Karpas-422 (cell line): ENCODE results near the gene HEATR5A. TPM values are rescaled to one million over a fixed set of nuclear protein-coding genes. Genes with fewer than 3 reads are reported as not detected.

Source experiments
- DNase-seq: peaks from one replicate; pipeline ENCODE4 v3.0.0-alpha.2; 2015
- H2AFZ ChIP-seq: fragments of 200-600 bp; sonication (generic); 2 replicates; pipeline ENCODE4 v1.6.1; 2014; ENCODE audit warnings: antibody characterized with exemption, low read length, mixed read lengths
- H3K27ac ChIP-seq: fragments of 200-600 bp; sonication (generic); 2 replicates; pipeline ENCODE4 v1.5.1; 2014; ENCODE audit warnings: mild to moderate bottlenecking, low read length, moderate library complexity
- H3K27me3 ChIP-seq: fragments of 200-600 bp; sonication (generic); 2 replicates; pipeline ENCODE4 v1.6.1; 2014; ENCODE audit warnings: low read length, mixed read lengths
- H3K36me3 ChIP-seq: fragments of 200-600 bp; sonication (generic); 2 replicates; pipeline ENCODE4 v1.6.1; 2014; ENCODE audit warnings: low read length, mixed read lengths; ENCODE audit not compliant: insufficient read depth
- H3K4me1 ChIP-seq: fragments of 200-600 bp; sonication (generic); 2 replicates; pipeline ENCODE4 v1.6.1; 2014; ENCODE audit warnings: mild to moderate bottlenecking, low read length, mixed read lengths
- H3K4me2 ChIP-seq: fragments of 200-600 bp; sonication (generic); 2 replicates; pipeline ENCODE4 v1.6.1; 2014; ENCODE audit warnings: low read length, low read depth, mild to moderate bottlenecking; ENCODE audit not compliant: poor library complexity, severe bottlenecking
- H3K4me3 ChIP-seq: fragments of 200-600 bp; sonication (generic); 2 replicates; pipeline ENCODE4 v1.5.1; 2014; ENCODE audit warnings: mild to moderate bottlenecking, antibody characterized with exemption, low read length, mixed read lengths
- H3K79me2 ChIP-seq: fragments of 200-600 bp; sonication (generic); 2 replicates; pipeline ENCODE4 v1.6.1; 2014; ENCODE audit warnings: mild to moderate bottlenecking, low read length, mixed read lengths
- H3K9ac ChIP-seq: fragments of 200-600 bp; sonication (generic); 2 replicates; pipeline ENCODE4 v1.6.0; 2014; ENCODE audit warnings: low read length
- H3K9me2 ChIP-seq: fragments of 200-600 bp; sonication (generic), shearing (Covaris generic); replicated peaks from 2 replicates; pipeline ENCODE4 v1.6.0; 2014; ENCODE audit warnings: mild to moderate bottlenecking, low read length, moderate library complexity; ENCODE audit not compliant: insufficient read depth
- H3K9me3 ChIP-seq: fragments of 300-700, 200-600 bp; sonication (generic); 2 replicates; pipeline ENCODE4 v1.6.1; 2014; ENCODE audit warnings: low read length, mixed read lengths
- H4K20me1 ChIP-seq: fragments of 200-600 bp; sonication (generic); 2 replicates; pipeline ENCODE4 v1.6.1; 2014; ENCODE audit warnings: mild to moderate bottlenecking, antibody characterized with exemption, low read length, low read depth; ENCODE audit not compliant: insufficient read depth
- total RNA-seq: library from RNA; depleted of rRNA; stranded (reverse); fragments of >200 nt; shearing (Covaris generic); gene quantifications from 2 replicates; pipeline ENCODE4 v1.2.3, GENCODE V29; 2014; ENCODE audit warnings: low replicate concordance

Gene HEATR5A
- total RNA-seq, 1 experiment from 2014 or later, result 47.4 TPM

DNA sequence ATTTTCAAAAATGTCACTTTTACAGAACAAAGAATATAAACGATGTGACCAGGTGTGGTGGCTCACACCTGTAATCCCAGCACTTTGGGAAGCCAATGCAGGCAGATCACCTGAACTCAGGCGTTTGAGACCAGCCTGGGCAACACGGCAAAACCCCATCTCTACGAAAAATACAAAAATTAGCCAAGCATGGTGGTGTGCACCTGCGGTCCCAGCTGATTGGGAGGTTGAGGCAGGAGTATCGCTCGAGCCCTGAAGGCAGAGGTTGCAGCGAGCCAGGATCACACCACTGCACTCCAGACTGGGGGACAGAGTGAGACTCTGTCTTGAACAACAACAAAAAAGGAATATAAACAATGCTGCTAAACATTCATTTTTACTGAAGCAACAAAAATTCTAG lies 15.2 kb downstream of the HEATR5A start:
- Histone ChIP-seq H3K79me2 (peaks cover 76% of the 10 kb centered on the region), H3K4me2 (no peak overlapping the region)

DNA sequence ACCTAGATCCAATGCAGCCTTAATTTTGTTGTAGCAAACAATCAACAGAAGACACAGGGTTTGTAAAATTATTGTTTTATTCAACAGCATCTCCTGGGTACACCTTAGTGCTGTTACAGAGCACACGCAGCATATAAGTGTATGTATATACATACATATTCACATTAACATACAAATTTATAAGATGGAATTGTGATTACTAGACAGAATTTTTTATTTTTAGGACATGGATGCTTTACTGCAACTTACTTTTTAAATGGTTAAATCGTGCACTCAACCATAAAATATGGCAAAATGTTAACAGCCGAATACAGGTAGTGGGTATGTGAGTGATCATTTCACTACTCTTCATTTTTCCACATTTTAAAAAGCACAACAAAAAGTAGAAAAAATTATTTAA lies 16.6 kb downstream of the HEATR5A start:
- peaks cover 65% of the 10 kb centered on the region for H3K79me2 ChIP-seq

More for the DNA sequence above, 15.2 kb downstream of the HEATR5A start:
- H2AFZ ChIP-seq, result no peak overlapping the region
- no peaks in the 10 kb centered on the region for H3K27me3 ChIP-seq
- H3K9ac ChIP-seq, result no peak overlapping the region
- H3K9me2 ChIP-seq, result no peaks in the 10 kb centered on the region
- H3K4me3 ChIP-seq, result no peak overlapping the region
- no peaks in the 10 kb centered on the region for H3K9me3 ChIP-seq
- no peak overlapping the region for H3K27ac ChIP-seq
- no peak for DNase-seq
- peaks cover 39% of the 10 kb centered on the region for H3K4me1 ChIP-seq
- peaks cover 11% of the 10 kb centered on the region; the same call in 1 of the 2 replicates for H3K36me3 ChIP-seq
- no peaks in the 10 kb centered on the region for H4K20me1 ChIP-seq

DNA sequence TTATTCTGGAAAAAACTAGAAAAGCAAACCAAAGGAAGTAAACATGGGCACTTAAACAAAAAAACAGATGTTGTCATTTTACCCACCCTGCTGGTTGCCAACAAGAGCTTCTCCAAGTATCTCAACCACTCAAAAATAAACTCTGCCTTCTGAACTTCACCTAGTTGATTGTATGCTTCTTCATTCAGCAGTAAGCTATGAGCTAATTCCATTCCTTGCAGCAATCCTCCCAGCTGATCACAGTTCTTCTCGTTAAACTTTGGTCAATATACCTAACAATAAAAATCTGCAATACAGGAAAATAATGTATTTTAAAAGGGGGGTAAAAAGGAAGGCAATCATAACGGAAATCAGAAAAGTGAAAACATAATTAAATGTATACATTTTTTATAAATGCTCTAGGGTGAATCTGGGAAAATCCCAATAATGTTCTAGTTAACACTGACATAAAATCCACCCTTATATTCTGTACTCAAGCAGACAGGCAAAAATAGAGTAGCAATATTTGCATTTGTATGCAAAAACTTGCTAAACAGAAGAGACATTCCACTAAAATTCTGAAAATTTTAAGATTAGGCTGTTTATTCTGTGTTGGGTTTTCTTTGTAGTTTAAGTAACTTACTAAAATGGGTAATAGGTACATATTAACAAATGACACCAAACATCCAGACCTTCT lies 17.4 kb downstream of the HEATR5A start:
- H4K20me1 ChIP-seq, result no peaks in the 10 kb centered on the region
- H3K27ac ChIP-seq, result no peak overlapping the region
- peaks cover 57% of the 10 kb centered on the region for H3K79me2 ChIP-seq
- H3K4me2 ChIP-seq, result no peak overlapping the region
- H3K27me3 ChIP-seq, result no peaks in the 10 kb centered on the region
- H3K9me3 ChIP-seq, result no peaks in the 10 kb centered on the region
- H3K9ac ChIP-seq, result no peak overlapping the region
- peaks cover 33% of the 10 kb centered on the region for H3K4me1 ChIP-seq
- H3K9me2 ChIP-seq, result no peaks in the 10 kb centered on the region
- no peak for DNase-seq
- no peak overlapping the region for H2AFZ ChIP-seq
- H3K4me3 ChIP-seq, result no peak overlapping the region
- peaks cover 25% of the 10 kb centered on the region; the same call in 1 of the 2 replicates for H3K36me3 ChIP-seq

More for the DNA sequence above, 16.6 kb downstream of the HEATR5A start:
- Histone ChIP-seq H3K4me2 (no peak overlapping the region), H3K27ac (no peak overlapping the region), H3K4me3 (no peak overlapping the region), H3K4me1 (peaks cover 33% of the 10 kb centered on the region), H3K9ac (no peak overlapping the region), H3K36me3 (peaks cover 19% of the 10 kb centered on the region; the same call in 1 of the 2 replicates), H4K20me1 (no peaks in the 10 kb centered on the region), H3K27me3 (no peaks in the 10 kb centered on the region), H3K9me2 (no peaks in the 10 kb centered on the region), H2AFZ (no peak overlapping the region), H3K9me3 (no peaks in the 10 kb centered on the region)
- no peak for DNase-seq

DNA sequence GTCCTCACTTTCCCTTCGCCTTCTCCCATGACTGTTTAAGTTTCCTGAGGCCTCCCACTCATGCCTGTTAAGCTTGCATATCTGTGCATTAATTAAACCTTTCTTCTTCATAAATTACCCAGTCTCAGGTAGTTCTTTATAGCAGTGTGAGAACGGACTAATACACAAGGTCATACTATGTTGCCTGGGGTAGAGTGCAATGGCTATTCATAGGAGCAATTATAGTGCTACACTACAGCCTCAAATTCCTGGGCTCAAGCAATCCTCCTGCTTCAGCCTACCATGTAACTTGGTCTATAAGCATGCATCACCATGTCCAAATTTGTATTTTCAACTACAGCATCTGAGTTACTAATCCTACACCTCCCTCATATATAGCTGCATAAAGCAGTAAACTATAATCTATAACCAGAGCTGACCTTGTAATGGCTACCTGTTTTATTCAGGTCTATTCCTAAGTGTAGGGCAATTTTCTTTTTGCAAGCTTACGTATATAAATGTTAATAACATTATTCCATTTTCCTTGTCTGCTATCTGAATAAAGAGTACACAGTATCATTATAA lies 18.9 kb downstream of the HEATR5A start:
- Histone ChIP-seq H3K27ac (no peak overlapping the region), H3K9me2 (no peaks in the 10 kb centered on the region), H3K79me2 (peaks cover 45% of the 10 kb centered on the region), H3K36me3 (peaks cover 29% of the 10 kb centered on the region; the same call in 1 of the 2 replicates), H2AFZ (no peak overlapping the region), H3K4me1 (peaks cover 30% of the 10 kb centered on the region), H3K4me3 (no peak overlapping the region), H3K9ac (no peak overlapping the region), H3K9me3 (no peaks in the 10 kb centered on the region), H4K20me1 (no peaks in the 10 kb centered on the region), H3K27me3 (no peaks in the 10 kb centered on the region), H3K4me2 (no peak overlapping the region)
- no peak for DNase-seq

DNA sequence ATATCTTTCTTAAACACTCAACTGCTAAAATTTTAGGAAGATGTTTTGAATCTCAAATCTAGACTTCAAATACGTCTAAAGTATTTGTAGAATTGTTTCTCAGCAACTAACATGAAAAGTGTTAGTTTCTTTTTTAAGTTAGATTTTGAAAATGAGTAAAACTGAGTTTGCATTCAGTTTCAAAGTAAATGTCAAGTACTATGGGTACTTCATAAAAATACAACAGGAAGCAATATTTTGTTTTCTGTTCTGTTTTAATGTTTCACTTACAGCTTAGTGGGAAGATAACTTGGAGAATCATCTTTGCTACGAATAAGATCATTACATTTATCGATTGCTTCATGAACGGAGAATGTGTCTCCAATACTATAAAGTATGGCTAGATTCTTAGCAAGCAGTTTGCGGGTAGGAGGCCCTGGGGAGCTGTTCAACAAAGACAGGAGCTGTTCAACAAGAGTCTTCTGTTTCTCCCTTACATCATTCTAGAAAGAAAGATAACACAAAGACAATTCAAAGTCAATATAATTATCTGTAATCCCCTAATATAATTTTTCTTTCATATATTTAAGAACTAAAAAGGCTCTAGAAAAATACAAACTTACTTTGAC lies 20.2 kb downstream of the HEATR5A start:
- H2AFZ ChIP-seq, result no peak overlapping the region

DNA sequence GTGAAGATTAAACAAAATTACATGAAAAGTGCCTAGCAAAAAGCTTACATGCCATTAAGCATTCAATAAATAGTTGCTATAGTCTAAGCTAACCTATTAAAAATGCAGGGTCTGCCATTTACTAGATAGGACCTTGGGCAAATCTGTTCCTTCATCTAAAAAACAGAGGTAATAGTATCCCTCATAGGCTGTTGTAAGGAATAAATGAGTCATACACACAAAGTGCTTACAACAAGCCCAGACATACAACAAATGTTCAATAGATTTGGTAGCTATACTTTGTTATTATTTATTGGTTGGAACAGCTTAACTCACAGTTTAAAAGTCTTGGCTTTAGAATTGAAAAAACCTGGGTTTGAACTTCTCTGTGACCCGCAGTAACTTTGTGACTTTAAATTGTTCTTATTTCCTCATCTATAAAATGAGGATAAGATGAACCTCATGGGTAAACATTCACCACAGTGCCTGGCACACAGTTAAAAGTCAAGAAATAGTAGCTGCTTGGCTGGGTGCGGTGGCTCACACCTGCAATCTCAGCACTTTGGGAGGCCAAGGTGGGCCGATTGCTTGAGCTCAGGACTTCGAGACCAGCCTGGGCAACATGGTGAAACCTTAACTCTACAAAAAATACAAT lies 24.7 kb downstream of the HEATR5A start:
- Histone ChIP-seq H3K27ac (no peak overlapping the region), H3K9me2 (no peaks in the 10 kb centered on the region), H3K27me3 (no peaks in the 10 kb centered on the region), H3K4me1 (peaks cover 11% of the 10 kb centered on the region), H2AFZ (no peak overlapping the region), H3K4me3 (no peak overlapping the region), H3K36me3 (peaks cover 36% of the 10 kb centered on the region; the same call in 1 of the 2 replicates), H3K9me3 (no peaks in the 10 kb centered on the region), H4K20me1 (no peaks in the 10 kb centered on the region), H3K4me2 (no peak overlapping the region), H3K9ac (no peak overlapping the region), H3K79me2 (no peaks in the 10 kb centered on the region)
- no peak for DNase-seq

More for the DNA sequence above, 20.2 kb downstream of the HEATR5A start:
- no peaks in the 10 kb centered on the region for H4K20me1 ChIP-seq
- no peaks in the 10 kb centered on the region for H3K9me3 ChIP-seq
- peaks cover 29% of the 10 kb centered on the region; the same call in 1 of the 2 replicates for H3K36me3 ChIP-seq
- DNase-seq, result no peak
- peaks cover 19% of the 10 kb centered on the region for H3K4me1 ChIP-seq
- H3K27me3 ChIP-seq, result no peaks in the 10 kb centered on the region
- H3K79me2 ChIP-seq, result peaks cover 32% of the 10 kb centered on the region
- H3K4me2 ChIP-seq, result no peak overlapping the region
- H3K4me3 ChIP-seq, result no peak overlapping the region
- H3K9ac ChIP-seq, result no peak overlapping the region
- H3K27ac ChIP-seq, result no peak overlapping the region
- H3K9me2 ChIP-seq, result no peaks in the 10 kb centered on the region

DNA sequence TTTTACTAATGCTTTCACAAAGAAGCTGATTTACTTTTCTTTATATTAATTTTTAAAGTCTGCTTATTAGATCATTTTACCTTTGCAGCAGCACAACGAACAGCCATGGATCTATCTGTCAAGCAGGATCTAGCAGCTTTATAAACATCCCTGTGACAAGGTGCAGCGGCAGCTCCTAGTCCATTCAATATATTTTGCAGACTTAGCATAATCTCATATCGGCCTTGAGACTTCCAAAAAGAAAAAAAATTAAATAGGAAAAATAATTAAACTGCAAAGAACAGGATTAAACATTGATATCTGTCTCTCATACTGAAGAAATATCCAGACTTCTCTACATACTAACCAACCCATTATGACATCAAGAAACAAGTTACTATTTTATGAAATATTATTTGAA lies 25.2 kb downstream of the HEATR5A start:
- peaks cover 35% of the 10 kb centered on the region; the same call in 1 of the 2 replicates for H3K36me3 ChIP-seq
- no peaks in the 10 kb centered on the region for H4K20me1 ChIP-seq
- no peak overlapping the region for H3K9ac ChIP-seq
- H3K4me2 ChIP-seq, result no peak overlapping the region
- H3K79me2 ChIP-seq, result no peaks in the 10 kb centered on the region
- H3K27me3 ChIP-seq, result no peaks in the 10 kb centered on the region
- no peak overlapping the region for H2AFZ ChIP-seq
- no peaks in the 10 kb centered on the region for H3K9me2 ChIP-seq
- peaks cover 11% of the 10 kb centered on the region for H3K4me1 ChIP-seq
- H3K27ac ChIP-seq, result no peak overlapping the region
- DNase-seq, result no peak
- H3K4me3 ChIP-seq, result no peak overlapping the region
- no peaks in the 10 kb centered on the region for H3K9me3 ChIP-seq

DNA sequence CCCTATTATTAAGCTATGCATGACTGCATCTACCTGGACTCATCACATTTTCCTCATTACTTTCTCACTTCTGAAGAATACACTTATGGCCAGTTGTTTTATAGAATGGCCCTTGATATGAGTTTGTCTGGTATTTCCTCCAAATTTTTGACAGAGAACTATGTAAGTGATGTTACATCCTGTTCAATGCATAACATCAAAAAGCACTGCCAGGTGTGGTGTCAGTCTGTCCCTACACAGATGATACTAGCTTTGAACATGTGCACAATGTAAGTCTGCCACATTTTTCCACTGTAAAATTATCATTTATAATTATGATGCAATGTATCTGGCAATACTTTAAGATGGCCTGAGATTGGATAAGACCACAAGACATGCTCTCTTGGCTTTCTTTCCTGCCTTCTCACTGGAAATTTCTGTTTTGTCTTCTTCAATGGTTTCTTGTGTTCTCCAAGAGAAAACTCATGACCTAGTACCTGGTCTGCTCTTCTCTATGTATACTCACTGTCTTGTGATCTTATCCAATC lies 28.3 kb downstream of the HEATR5A start:
- Histone ChIP-seq H3K4me1 (peaks cover 11% of the 10 kb centered on the region), H3K27me3 (no peaks in the 10 kb centered on the region), H3K9me2 (no peaks in the 10 kb centered on the region), H3K4me3 (no peak overlapping the region), H3K9me3 (no peaks in the 10 kb centered on the region), H4K20me1 (no peaks in the 10 kb centered on the region), H3K4me2 (no peak overlapping the region), H3K79me2 (no peaks in the 10 kb centered on the region), H3K27ac (no peak overlapping the region), H2AFZ (no peak overlapping the region), H3K36me3 (peaks cover 25% of the 10 kb centered on the region; the same call in 1 of the 2 replicates), H3K9ac (no peak overlapping the region)
- DNase-seq, result no peak
